GM18502 (cell line): ENCODE measurements around the gene DCLK1.

Experiments
- ATAC-seq: cut with Tn5 transposase; IDR thresholded peaks from one replicate; pipeline ENCODE4 v1.9.1; 2021; ENCODE audit warnings: mild to moderate bottlenecking; ENCODE audit not compliant: unreplicated experiment, poor library complexity

The DCLK1 gene

DNA sequence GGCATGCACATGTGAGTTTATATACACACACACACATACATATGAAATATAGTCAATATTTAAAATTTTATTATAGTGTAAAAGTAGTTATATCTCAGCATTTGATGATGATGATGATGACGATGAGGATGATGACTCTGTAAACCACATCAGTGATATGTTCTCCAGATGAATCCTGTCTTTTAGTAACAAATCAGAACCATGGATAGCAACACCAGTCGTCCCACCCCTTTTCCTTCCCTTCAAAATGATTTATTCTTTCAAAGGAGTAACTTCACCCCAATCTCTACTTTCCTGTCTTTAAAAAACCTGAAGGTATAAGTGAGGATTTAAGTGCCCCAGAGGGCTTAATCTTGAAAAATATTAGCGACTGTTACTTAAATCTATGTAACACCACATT lies 74.1 kb downstream of the DCLK1 start:
- no peak for ATAC-seq

DNA sequence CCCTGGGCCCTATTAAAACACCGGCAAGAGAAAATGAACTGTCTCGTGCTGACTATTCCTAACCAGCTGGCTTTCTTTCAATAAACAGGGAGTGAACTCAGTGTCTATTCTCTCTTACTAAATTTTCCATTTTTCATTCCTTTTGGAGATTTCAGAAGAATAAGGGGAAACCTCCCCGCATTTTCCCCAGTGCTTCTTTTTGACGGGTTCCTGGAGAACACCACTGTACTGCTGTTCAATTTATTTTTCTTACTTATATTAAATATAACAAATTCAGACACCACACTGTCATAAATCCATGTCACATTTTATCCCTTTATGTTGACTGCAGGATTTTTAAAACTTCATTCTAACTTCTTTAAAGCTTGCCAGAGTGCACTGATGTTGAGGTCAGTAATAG lies 75.8 kb downstream of the DCLK1 start:
- ATAC-seq = no peak

DNA sequence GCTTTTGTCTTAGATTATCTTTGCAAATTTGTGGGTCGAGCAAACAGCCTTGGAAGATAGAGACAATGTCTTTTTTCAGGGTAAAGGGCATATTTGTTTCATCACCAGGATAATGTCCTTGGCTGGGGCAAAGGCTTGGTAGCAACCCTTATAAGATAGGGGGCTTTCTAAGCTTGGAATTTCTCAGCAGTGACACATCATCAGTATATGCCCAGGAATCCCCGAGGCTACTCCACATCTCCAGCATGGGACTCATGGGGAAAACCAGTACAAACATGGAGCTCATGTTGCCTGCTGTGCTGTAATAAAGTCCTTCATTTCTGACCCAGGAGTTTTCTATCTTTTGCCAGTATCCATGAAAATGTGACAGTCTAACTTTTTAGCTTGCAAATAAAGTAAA lies 77.1 kb downstream of the DCLK1 start:
- no peak for ATAC-seq

DNA sequence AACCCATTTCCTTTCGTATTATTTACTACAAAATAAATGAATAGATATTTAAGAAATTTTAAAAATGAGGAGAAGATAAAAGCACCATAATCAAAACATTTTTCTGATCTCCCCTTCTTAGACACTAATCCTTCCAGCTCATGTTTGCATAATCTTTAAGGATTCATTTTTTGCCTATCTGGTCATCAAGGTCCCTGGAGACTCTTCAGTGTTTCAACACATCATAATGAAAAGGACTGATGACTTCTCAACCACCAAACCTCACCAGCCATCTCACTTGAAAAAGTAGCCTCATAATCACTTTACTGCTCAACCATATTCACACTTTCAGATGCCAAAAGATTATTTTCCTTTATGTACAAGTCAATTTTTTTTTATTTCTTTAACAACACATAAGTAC lies 80.1 kb downstream of the DCLK1 start:
- no peak for ATAC-seq

DNA sequence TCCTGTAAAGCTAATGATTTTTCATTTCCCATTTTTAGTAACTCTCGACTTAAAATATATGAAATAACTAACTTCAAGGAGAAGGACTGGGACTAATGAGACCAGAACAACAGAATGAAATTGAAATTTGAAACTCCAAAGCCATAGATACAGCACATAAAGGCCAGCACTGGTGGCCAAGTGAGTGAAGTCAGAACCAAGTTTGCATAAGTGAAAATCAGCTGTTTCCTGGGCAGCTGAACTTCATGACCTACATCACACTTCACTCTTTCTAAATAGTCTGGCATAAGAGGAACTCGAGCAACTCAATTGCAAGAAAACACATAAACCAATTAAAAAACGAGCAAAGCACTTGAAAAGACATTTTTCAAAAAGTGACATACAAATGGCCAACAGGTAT lies 84.5 kb downstream of the DCLK1 start:
- ATAC-seq = no peak

DNA sequence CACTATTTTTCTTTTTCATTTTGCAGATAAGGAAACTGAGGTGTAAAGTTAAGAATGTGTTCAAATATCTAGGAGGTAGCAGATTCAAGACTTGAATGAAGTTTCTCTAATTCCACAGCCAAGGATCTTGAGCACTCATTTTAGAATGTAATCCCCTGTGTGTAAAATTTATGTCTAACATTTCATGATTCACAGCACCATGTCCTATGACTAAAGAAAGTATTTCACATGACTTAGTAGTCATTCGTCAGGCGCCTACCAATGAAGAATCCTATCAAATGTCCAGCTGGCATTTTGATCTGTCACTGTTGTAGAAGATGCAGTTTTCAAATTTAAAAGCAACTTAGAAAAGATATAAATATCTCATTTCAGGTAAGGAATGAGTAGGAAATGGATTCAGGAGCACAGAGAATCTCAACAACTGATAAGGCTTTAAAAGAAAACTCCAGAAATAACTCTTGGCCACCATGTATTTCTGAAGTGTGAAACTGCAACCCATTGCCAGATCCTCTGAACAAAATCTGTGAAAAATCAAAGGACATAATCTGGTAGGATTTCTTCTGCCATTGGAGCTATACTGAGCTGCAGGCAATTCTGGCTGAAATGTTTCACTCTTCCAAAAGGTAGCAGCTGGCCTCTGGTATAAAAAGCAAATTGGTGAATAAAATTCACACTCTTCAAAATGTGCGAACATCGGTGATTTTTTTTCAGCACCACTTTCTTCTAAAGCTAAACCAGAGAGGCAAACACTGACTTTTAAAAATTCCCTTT lies 92.2 kb downstream of the DCLK1 start:
- ATAC-seq = no peak

DNA sequence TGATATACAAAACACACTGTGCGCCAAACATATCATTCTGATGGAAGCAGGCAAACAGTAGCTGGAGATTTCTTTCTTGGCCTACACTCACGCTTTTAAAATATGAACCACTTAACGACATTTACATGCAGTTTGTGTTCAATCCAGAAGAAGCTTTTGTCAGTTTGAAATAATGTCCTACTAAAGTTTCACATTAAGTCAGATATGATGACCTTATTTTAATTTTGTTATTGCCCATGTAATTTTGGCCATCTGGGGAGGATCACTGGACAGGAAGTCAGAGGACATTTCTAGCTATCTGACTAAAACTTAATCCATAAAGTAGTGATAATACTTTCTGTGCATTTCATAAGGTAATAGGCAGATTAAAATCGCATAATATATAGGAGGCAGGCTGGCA lies 98.1 kb downstream of the DCLK1 start:
- ATAC-seq = no peak

DNA sequence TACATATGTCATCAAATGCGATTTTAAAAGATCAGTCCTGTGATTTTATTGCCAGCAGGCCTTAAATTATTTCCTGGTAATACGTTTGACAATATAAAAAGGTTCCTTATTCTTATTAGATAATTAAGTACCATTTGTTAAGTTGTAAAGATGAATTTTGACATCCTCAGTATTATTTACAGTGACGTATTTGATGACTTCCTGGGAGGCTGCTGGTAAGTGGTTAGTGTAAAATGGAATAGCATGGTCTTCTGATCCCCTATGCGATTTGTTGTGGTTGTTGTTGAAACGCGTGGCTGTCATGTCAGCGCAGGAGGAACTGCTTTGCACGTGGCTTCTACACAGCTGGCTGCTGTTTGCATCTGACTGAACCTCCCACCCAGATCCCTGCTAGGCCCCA lies 99.7 kb downstream of the DCLK1 start:
- no peak for ATAC-seq

DNA sequence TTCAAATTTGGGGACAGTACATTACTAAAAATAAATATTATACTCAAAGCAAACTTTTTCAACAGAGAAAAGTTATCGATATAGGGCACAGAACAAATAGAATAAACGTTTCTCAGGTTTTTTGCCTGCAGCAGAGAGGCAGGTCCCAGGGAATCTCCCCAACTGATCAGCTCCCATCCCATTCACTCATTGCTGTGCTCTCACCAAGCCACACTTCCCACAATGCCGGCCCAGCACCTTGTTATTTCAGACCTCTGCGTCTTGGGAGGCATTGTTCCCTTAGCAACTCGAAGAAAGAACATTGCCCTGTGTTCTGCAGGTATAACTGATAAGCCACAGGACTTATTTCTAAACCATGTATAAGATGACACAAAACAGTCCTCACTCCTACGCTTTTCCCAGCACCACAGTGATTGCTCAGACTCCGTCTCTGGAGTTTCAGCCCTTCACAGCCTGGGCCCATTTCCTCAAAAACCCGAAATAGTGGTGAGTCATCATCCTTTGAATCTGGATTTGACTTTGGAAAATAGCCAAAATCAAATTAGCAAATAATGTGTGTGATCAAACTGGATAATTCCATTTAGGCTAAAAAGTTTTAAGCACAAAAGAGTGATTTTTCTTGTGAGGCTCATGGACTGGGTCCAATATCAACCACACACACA lies 100.4 kb downstream of the DCLK1 start:
- ATAC-seq = no peak

DNA sequence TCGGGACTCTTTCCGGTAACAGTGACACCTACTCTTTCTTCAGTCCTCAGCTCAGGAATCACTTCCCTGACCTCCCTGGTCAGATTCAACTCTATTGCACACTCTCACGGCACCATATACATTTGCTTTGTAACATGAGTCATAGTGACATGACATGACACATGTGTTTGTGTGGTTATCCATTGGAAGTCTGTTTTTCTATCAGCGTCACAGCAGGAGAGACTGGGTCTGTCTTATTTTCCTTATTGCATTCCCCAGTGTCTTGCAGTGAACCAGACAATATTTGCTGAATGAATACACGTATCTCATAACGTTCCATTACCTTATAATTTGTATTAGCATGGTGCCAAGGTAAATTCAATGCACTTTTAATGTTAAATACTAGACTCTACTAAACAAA lies 102.0 kb downstream of the DCLK1 start:
- ATAC-seq = no peak

DNA sequence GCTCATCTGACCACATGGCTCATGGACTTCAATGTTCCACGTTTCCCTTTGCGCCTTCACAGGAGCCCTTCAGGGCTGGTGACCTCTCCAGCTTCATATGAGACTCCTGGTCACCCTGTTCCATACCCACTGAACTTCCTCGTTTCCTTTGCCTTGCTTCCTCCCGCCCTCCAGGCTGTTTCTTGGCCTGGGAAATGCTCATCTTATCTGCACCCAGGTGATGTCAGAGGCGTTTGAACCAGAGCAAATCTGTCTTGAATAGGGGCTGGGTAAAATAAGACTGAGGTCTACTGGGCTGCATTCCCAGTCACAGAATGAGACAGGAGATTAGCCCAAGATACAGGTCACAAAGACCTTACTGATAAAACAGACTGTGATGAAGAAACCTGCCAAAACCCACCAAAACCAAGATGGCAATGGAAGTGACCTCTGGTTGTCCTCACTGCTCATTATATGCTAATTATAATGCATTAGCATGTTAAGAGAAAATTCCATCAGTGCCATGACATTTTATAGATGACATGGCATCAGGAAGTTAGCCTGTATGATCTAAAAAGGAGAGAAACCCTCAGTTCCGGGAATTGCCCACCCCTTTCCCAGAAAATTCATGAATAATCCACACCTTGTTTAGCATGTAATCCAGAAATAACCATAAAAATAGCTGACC lies 102.7 kb downstream of the DCLK1 start:
- ATAC-seq = no peak

DNA sequence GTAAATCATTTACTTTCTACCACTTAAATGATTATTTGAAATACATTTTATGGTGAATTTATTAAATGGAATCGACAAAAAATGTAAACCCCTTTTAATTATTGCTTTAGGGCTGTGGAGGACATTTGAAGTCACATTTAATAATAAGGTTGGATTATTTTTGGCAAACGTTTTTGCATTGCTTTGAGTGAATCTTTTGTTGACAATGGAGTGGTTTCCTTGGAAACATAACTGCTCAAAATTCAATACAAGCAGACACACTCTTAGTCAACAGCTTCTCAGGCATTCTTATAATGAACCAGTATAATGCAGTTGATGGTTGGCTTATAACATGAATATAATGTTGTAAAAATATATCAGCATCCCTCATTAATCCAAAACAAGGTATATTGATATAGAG lies 104.7 kb downstream of the DCLK1 start:
- ATAC-seq = no peak

DNA sequence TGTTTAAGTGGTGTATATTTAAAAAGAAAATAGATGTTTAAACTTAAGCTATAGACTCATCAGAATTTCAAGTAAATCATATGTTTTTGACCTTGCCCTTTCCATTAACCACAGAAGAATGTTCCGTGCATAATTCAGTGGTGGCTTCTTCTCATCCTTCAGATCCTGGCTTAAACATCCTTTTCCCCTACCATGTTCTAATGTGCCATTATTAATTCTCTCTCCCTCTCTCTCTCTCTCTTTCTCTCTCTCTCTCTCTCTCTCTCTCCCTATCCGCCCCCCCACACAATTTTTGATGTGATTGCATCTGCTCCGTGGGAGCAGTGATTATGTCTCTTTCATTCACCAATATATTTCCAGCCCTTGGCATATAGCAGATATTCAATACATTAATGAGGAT lies 116.4 kb downstream of the DCLK1 start:
- ATAC-seq = no peak

DNA sequence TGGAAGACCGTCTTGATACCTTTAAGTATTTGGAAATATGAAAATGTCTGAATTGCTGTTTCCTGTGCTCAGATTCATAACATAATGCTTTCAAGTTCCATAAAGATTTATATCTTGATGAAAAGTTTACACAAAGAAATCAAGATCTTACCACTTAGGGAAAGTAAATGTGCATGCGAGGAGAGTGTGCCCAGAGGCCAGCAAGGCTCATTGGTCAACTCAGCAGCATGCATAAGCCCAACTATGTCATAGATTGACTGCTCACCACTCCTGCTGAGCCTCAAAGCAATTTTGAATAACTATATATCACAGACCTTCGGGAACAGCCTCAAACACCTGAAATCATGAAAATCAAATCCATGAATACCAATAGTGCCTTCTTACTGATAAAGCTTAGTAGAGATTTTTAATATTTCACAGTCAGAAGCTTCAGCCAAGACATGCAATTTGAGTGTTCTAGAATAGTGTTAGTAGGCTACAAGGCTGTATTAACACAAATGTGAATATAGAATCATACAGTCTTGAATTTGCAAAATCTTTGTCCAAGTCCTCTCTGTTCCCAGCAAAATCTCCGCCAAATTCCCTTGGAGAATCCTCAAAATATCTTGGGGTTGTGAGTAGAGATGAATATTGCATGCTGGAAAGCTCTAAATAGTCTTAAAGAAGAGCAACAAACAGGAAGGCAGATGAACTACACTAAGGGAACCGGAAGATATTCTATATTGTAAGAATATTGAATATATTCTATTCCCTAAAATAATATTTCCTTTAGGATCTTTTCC lies 124.1 kb downstream of the DCLK1 start:
- no peak for ATAC-seq

DNA sequence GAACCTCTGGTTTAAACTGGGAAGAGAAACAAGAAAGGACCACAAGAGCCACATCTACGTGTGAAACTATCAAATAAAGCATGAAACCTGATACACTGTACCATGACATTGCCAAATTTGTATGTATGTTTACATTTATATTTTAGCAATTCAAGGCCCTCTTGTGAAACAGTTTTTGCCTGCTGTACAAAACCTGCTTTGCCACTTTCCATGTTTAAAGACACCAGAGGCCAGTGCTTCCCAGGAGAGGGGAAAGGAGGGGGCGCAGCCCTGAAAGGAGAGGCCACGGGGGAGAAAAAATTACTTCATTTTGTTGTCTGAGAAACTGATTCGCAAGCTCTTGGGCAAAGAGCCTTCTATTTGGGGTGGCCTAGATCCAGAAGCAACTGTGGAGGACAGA lies 124.8 kb downstream of the DCLK1 start:
- no peak for ATAC-seq

DNA sequence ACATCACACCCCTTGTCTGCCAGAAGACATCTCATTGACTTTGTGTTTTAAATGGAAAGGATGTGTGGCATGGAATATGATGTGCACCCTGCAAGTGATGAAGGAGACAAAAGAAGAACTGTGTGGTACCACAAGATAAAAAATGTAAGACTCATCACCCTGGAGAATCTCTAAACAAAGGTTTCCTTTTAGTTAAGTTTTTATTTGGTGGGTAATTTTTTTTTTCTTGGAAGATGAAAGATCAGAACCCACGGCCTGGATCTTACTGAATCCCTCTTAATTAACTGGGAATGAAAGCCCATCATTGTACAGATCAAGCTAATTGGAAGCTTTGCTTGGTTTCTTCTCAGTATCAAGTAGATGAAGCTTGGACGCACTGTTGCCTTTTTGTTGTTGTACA lies 129.6 kb downstream of the DCLK1 start:
- ATAC-seq = no peak

DNA sequence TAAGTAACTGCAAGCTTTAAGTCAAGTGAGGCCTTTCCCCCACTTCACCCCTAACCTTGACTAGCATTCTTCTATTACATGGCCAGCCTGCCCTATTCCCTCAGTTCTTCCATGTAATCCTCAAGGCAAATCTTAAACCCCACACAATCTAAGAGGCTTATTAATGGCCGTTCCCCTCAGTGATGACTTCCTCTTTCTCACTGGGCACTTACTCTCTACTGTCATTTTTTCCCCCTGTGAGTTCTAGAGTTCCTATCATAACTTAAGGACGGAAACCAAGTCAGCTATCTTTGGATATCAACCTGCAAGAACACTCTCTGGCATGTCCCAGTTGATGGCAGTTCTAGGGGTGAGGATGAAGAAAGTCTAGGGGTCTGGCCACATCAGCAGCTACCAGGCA lies 131.2 kb downstream of the DCLK1 start:
- no peak for ATAC-seq

DNA sequence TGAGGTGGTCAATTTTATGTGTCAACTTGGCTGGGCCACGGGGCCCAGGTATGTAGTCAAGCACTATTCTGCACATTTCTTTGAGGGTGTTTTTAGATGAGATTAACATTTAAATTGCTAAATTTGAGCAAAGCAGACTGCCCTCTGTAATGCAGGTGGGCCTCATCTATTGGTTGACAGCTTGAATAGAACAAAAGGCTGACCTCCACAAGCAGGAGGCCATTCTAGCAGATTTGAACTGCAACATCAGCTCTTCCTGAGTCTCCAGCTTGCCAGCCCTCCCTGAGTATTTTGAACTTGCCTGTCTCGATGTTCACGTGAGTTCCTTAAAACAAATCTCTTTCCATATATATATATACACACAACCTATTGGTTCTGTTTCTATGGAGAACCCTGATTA lies 134.8 kb downstream of the DCLK1 start:
- no peak for ATAC-seq

DNA sequence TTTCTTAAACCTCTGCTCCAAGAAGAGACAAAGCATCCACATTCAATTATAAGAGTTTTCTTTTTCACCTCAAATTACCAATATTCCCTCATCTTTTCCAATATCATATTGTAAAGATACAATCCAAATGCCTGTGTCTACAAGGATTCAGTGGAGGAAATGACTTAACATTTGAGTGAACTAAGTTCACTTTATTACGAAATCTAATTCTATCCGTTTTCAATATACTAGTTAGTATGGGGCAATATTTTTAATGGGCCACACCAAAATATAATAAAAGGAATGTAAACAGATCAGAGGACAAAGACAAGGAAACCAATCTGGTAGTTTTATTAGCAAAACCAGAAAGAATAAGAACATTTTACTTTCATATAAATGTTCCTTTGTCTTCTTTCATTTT lies 136.0 kb downstream of the DCLK1 start:
- no peak for ATAC-seq

DNA sequence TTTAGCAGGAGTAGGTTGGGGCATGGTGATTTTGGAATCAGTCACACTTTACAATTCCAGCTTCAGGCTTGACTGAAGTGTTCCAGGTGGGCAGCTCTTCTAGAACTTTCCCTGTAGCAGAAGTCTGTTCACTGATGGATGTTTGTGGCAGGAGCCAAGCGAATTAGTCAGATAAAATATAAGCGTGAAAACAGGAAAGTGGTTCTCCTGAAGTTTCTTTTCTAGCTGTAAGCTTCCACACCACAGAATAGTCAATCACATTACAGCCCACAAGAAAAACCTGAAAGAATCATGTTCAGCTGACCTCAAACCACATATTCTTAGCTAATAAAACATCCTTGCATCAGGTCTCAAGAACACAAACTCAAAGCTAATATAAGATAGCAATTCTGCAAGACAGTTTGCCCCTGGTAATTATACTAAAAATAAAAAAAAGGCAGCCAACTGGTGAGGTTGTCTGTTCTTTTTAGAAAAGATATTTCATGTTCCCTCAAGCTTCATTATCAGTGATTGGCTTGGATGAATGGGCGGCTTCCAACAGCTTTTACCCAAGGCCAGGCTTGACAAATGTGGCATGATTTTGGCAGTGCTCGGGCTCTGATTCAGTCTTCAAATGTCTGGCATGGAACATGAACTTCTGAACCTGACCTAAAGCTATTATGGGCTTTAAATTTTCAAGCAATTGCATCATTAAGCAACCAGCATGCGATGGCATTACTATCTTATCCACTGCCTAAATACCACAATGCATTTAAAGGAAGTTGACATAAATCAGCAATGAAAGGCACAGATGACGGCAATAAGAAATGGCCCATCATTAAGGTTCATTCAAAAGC lies 136.8 kb downstream of the DCLK1 start:
- no peak for ATAC-seq
